HL-60 (cell line): ENCODE results near the gene PKD1L1.

Experiments
- CTCF ChIP-seq: IDR thresholded peaks from one replicate; pipeline ENCODE4 v1.5.1; 2011; ENCODE audit warnings: low read length, control low read depth, inconsistent platforms; ENCODE audit not compliant: insufficient read depth
- POLR2AphosphoS5 ChIP-seq: IDR thresholded peaks from 2 replicates; pipeline ENCODE4 v1.6.1; 2012; ENCODE audit warnings: low read depth
- REST ChIP-seq: IDR thresholded peaks from 2 replicates; pipeline ENCODE4 v1.6.1; 2012; ENCODE audit warnings: low read depth; ENCODE audit not compliant: insufficient replicate concordance
- SPI1 ChIP-seq: IDR thresholded peaks from 2 replicates; pipeline ENCODE4 v1.6.1; 2012; ENCODE audit warnings: low read depth, mild to moderate bottlenecking, borderline replicate concordance

GRCh38 chr7:47811632-47812380, 136.5 kb downstream of the PKD1L1 start:
- TF ChIP-seq CTCF (no peak), POLR2AphosphoS5 (no peak), REST (no peak), SPI1 (no peak)
